ENCODE data around the gene BGN.

GRCh38 chrX:153537526-153538295, 42.9 kb downstream of the BGN start:
- TF ChIP-seq CTCF (IDR thresholded peaks at IDR 0.05) = no peak
- no peak for TF ChIP-seq POLR2AphosphoS5 (IDR thresholded peaks at IDR 0.05; ENCODE audit: low read depth, low read length)
- TF ChIP-seq TCF7L2 (IDR thresholded peaks at IDR 0.05; ENCODE audit: low read depth, low read length) = no peak

Measured in Panc1 (cell line).